Activated T-helper 17 cell treated with anti-CD3 and anti-CD28 coated beads, Interleukin-2, amount 50 U/mL, for 72 hours (primary cell): Measurements from ENCODE around the gene SSR1. TPM values are rescaled to one million over a fixed set of nuclear protein-coding genes. Genes with fewer than 3 reads are reported as not detected.
"Not testable (repeated sequence)": the region's sequence is repeated elsewhere in the genome, so short reads cannot be mapped to it uniquely, and the experiment has no call there.

ENCODE experiments used
- ATAC-seq: fragments of 150-1000 bp; cut with Tn5 transposase; replicated peaks from 2 replicates; pipeline ENCODE4 v1.10.0; 2021; ENCODE audit warnings: mild to moderate bottlenecking, moderate library complexity
- H3K27ac Mint-ChIP-seq: one replicate; pipeline ENCODE4 v1.8.0; 2022; ENCODE audit warnings: mixed read lengths
- H3K27me3 Mint-ChIP-seq: one replicate; pipeline ENCODE4 v1.8.0; 2022; ENCODE audit warnings: mixed read lengths
- H3K36me3 Mint-ChIP-seq: one replicate; pipeline ENCODE4 v1.8.0; 2022; ENCODE audit warnings: low read depth, mild to moderate bottlenecking, mixed read lengths
- H3K4me1 Mint-ChIP-seq: one replicate; pipeline ENCODE4 v1.8.0; 2022; ENCODE audit warnings: mixed read lengths
- H3K4me3 Mint-ChIP-seq: one replicate; pipeline ENCODE4 v1.8.0; 2022; ENCODE audit warnings: mild to moderate bottlenecking, mixed read lengths
- H3K9me3 Mint-ChIP-seq: one replicate; pipeline ENCODE4 v1.8.0; 2022; ENCODE audit warnings: mixed read lengths
- total RNA-seq, 2 donors: library from RNA; stranded (reverse); gene quantifications; one replicate each; pipeline ENCODE4 v1.2.3, GENCODE V29; 2022

SSR1 gene
- 100 to 1,000 TPM; 101 to 157 TPM for total RNA-seq

GRCh38 chr6:7312616-7313504 lies at the start of gene SSR1:
SSR1 (minus strand) TSS chr6:7313199; CDS start chr6:7313120, 79 bp downstream.
- Mint-ChIP-seq H3K4me1 (peaks cover 17% of the 10 kb centered on the region), H3K9me3 (no peaks in the 10 kb centered on the region), H3K36me3 (peaks cover 45% of the 10 kb centered on the region), H3K27ac (peak within 1 kb of the TSS; percentile 100), H3K4me3 (peak within 1 kb of the TSS; percentile 100), H3K27me3 (no peaks in the 10 kb centered on the region)
- peak; percentile 99 for ATAC-seq

GRCh38 chr6:7351916-7352315 lies 38.9 kb upstream of the SSR1 start:
- not testable (repeated sequence) for H3K36me3 Mint-ChIP-seq, H3K4me1 Mint-ChIP-seq, ATAC-seq, H3K4me3 Mint-ChIP-seq, H3K9me3 Mint-ChIP-seq, H3K27ac Mint-ChIP-seq
- H3K27me3 Mint-ChIP-seq, result peaks cover 23% of the 10 kb centered on the region

DNA sequence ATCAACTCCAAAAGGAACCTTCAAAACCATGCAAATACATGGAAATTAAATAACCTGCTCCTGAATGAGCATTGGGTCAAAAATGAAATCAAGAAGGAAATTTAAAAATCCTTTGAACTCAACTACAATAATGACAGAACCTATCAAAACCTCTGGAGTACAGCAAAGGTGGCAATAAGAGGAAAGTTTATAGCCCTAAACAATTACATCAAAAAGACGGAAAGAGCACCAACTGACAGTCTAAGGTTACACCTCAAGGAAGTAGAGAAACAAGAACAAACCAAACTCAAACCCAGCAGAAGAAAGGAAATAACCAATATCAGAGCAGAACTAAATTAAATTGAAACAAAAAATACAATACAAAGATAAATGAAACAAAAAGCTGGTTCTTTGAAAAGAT lies 37.6 kb upstream of the SSR1 start:
- not testable (repeated sequence) for H3K36me3 Mint-ChIP-seq, ATAC-seq, H3K27ac Mint-ChIP-seq, H3K9me3 Mint-ChIP-seq, H3K4me3 Mint-ChIP-seq, H3K4me1 Mint-ChIP-seq
- H3K27me3 Mint-ChIP-seq, result peaks cover 23% of the 10 kb centered on the region

DNA sequence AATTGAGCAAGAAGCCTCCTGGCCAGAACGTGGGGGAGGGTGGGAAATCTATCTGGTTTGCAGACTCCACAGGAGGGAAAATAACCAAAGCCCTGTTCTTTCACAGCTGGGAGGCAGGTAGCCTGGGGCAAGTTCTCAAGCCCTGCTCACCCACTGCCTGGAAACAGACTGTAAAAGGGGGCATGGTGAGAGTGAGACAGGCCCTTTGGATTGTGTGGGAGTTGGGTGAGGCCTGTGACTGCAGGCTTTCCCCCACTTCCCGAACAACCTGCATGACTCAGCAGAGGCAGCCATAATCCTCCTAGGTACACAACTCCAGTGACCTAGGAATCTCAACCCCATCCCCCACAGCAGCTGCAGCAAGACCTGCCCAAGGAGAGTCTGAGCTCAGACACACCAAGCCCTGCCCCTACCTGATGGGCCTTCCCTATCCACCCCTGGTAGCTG lies 34.6 kb upstream of the SSR1 start:
- peaks cover 32% of the 10 kb centered on the region for H3K27me3 Mint-ChIP-seq
- not testable (repeated sequence) for H3K4me1 Mint-ChIP-seq, H3K9me3 Mint-ChIP-seq, ATAC-seq, H3K36me3 Mint-ChIP-seq, H3K4me3 Mint-ChIP-seq, H3K27ac Mint-ChIP-seq

- H3K4me3 Mint-ChIP-seq, H3K4me1 Mint-ChIP-seq, H3K9me3 Mint-ChIP-seq, H3K27ac Mint-ChIP-seq, ATAC-seq, H3K36me3 Mint-ChIP-seq: not testable (repeated sequence)
- peaks cover 24% of the 10 kb centered on the region for H3K27me3 Mint-ChIP-seq
These were observed 31.9 kb upstream of the SSR1 start for GRCh38 chr6:7344773-7345450.

GRCh38 chr6:7343546-7344475 lies 30.8 kb upstream of the SSR1 start:
- H3K36me3 Mint-ChIP-seq, result no peaks in the 10 kb centered on the region
- no peak for ATAC-seq
- no peak overlapping the region for H3K4me3 Mint-ChIP-seq
- H3K9me3 Mint-ChIP-seq, result no peaks in the 10 kb centered on the region
- no peaks in the 10 kb centered on the region for H3K4me1 Mint-ChIP-seq
- peaks cover 21% of the 10 kb centered on the region for H3K27me3 Mint-ChIP-seq
- no peak overlapping the region for H3K27ac Mint-ChIP-seq

- Mint-ChIP-seq H3K27me3 (peaks cover 11% of the 10 kb centered on the region), H3K4me1 (no peaks in the 10 kb centered on the region), H3K4me3 (no peak overlapping the region), H3K36me3 (no peaks in the 10 kb centered on the region), H3K27ac (no peak overlapping the region), H3K9me3 (no peaks in the 10 kb centered on the region)
- ATAC-seq, result peak; percentile 40
These were observed 29.2 kb upstream of the SSR1 start for GRCh38 chr6:7341989-7342742.

- ATAC-seq, result no peak
- no peak overlapping the region for H3K4me3 Mint-ChIP-seq
- peaks cover 11% of the 10 kb centered on the region for H3K27me3 Mint-ChIP-seq
- no peaks in the 10 kb centered on the region for H3K36me3 Mint-ChIP-seq
- H3K27ac Mint-ChIP-seq, result no peak overlapping the region
- no peaks in the 10 kb centered on the region for H3K4me1 Mint-ChIP-seq
- no peaks in the 10 kb centered on the region for H3K9me3 Mint-ChIP-seq
These were observed 28.3 kb upstream of the SSR1 start for GRCh38 chr6:7341271-7341670.

DNA sequence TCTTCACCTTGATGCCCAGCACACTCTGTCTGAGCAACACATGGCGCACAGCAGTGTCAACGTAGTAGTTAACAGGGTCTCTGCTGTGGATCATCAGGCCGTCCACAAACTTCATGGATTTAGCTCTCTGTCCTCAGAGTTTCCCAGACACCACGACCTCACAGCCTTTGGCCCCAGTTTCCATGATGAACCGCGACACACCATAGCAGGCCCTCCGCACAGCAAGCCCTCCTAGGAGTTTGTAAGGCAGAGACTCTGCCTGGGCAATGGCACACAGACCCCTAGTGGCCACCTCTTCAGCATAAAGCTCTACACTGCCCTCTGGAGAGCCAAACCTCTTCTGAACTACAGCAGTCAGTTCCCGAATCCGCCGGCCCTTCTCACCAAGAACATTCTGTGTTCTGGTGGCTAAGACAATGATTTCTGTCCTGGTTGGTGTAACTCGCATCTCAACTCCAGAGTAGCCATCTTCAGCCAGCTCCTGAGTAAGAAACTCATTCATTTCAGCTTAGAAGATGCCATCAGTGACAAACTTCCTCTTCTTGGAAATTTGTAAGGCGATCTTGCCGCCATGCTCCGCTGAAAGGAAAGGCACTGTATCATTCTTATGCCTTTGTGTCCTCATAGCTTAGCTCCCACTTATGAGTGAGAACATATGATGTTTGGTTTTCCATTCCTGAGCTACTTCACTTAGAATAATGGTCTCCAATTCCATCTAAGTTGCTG lies 26.2 kb upstream of the SSR1 start:
- H3K27ac Mint-ChIP-seq, ATAC-seq, H3K4me3 Mint-ChIP-seq, H3K4me1 Mint-ChIP-seq, H3K9me3 Mint-ChIP-seq, H3K36me3 Mint-ChIP-seq: not testable (repeated sequence)
- peaks cover 11% of the 10 kb centered on the region for H3K27me3 Mint-ChIP-seq

DNA sequence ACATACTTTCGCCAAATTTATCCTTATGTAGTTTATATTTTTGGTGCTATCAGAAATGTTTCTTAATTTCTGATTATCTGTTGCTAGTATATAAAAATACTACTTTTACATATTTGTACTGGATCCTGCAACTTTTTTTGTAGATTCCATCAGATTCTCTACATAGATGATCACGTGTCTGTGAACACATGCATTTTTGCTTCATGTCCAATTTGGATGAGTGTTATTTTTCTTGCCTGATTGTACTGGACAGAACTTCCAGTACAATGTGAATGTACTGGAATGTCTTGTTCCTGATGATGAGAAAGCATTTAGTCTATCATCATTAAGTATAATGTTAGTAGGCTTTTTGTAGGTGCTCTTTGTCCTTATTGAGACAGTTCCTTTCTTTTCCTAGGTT lies 25.0 kb upstream of the SSR1 start:
- H3K4me3 Mint-ChIP-seq, result no peak overlapping the region
- no peaks in the 10 kb centered on the region for H3K9me3 Mint-ChIP-seq
- ATAC-seq, result no peak
- H3K4me1 Mint-ChIP-seq, result no peaks in the 10 kb centered on the region
- peaks cover 4% of the 10 kb centered on the region for H3K27me3 Mint-ChIP-seq
- H3K36me3 Mint-ChIP-seq, result no peaks in the 10 kb centered on the region
- H3K27ac Mint-ChIP-seq, result no peak overlapping the region

- no peak for ATAC-seq
- no peak overlapping the region for H3K4me3 Mint-ChIP-seq
These were observed 22.5 kb upstream of the SSR1 start for GRCh38 chr6:7335519-7335918.

DNA sequence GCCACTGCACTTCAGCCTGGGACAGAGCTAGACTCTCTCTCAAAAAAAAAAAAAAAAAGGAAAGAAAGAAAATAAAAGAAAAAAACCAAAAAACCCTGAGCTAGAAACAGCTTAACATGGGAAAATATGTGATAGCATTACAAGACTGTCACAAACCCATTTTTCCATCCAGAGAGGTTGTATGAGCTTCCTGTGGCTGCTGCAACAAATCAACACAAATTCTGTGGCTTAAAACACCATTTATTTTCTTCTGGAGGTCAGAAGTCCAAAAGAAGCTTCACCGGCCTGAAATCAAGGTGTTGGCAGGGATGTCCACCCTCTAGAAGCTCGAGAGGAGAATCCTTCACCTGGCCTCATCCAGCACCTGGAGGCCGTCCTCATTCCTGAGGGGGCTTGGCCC lies 21.7 kb upstream of the SSR1 start:
- no peaks in the 10 kb centered on the region for H3K36me3 Mint-ChIP-seq
- no peak overlapping the region for H3K27ac Mint-ChIP-seq
- H3K4me1 Mint-ChIP-seq, result no peaks in the 10 kb centered on the region
- no peaks in the 10 kb centered on the region for H3K9me3 Mint-ChIP-seq
- H3K27me3 Mint-ChIP-seq, result no peaks in the 10 kb centered on the region
- no peak overlapping the region for H3K4me3 Mint-ChIP-seq
- ATAC-seq, result no peak

More at GRCh38 chr6:7335519-7335918, 22.5 kb upstream of the SSR1 start:
- H3K27ac Mint-ChIP-seq, result no peak overlapping the region
- H3K9me3 Mint-ChIP-seq, result no peaks in the 10 kb centered on the region
- no peaks in the 10 kb centered on the region for H3K27me3 Mint-ChIP-seq
- H3K4me1 Mint-ChIP-seq, result no peaks in the 10 kb centered on the region
- no peaks in the 10 kb centered on the region for H3K36me3 Mint-ChIP-seq

- Mint-ChIP-seq H3K9me3 (no peaks in the 10 kb centered on the region), H3K27me3 (peaks cover 5% of the 10 kb centered on the region)
These were observed 19.2 kb upstream of the SSR1 start for GRCh38 chr6:7332090-7332745.

More at GRCh38 chr6:7332090-7332745, 19.2 kb upstream of the SSR1 start:
- H3K36me3 Mint-ChIP-seq, result no peaks in the 10 kb centered on the region
- no peak for ATAC-seq
- H3K4me1 Mint-ChIP-seq, result no peaks in the 10 kb centered on the region
- H3K4me3 Mint-ChIP-seq, result no peak overlapping the region
- no peak overlapping the region for H3K27ac Mint-ChIP-seq
